Endothelial cell of umbilical vein (primary cell): ENCODE results near the gene LCN2.

Source experiments
- CTCF ChIP-seq, 2 donors: IDR thresholded peaks; 1 replicate in 1 of 2; 2 replicates in 1 of 2; pipeline ENCODE4 v1.5.1; 2011; ENCODE audit warnings: low read length in 2 of 2, mild to moderate bottlenecking in 2 of 2, moderate library complexity in 2 of 2, control low read depth in 1 of 2, inconsistent platforms in 1 of 2, low read depth in 1 of 2; ENCODE audit not compliant: insufficient read depth in 1 of 2; ENCODE audit errors: extremely low read depth in 1 of 2
- EZH2 ChIP-seq: IDR thresholded peaks from 2 replicates; pipeline ENCODE4 v1.6.1; 2012; ENCODE audit warnings: borderline replicate concordance, low read depth, mild to moderate bottlenecking, moderate library complexity, low read length, inconsistent platforms; ENCODE audit not compliant: severe bottlenecking
- FOS ChIP-seq: IDR thresholded peaks from 2 replicates; pipeline ENCODE4 v1.6.1; 2011; ENCODE audit warnings: mild to moderate bottlenecking, low read length, moderate library complexity, borderline replicate concordance; ENCODE audit not compliant: insufficient read depth
- GATA2 ChIP-seq: IDR thresholded peaks from 2 replicates; pipeline ENCODE4 v1.7.0; 2011; ENCODE audit warnings: low read depth, mild to moderate bottlenecking, moderate library complexity, mixed read lengths, low read length; ENCODE audit not compliant: insufficient read length, insufficient read depth
- POLR2A ChIP-seq: IDR thresholded peaks from 2 replicates; pipeline ENCODE4 v1.6.1; 2012; ENCODE audit warnings: low read depth, mild to moderate bottlenecking, control low read depth, low read length
- POLR2AphosphoS5 ChIP-seq: IDR thresholded peaks from 2 replicates; pipeline ENCODE4 v1.6.1; 2012; ENCODE audit warnings: low read depth, mild to moderate bottlenecking, control low read depth, low read length, moderate library complexity; ENCODE audit not compliant: insufficient read depth

GRCh38 chr9:128193469-128194096, 44.3 kb downstream of the LCN2 start:
- TF ChIP-seq CTCF (IDR thresholded peaks at IDR 0.05; ENCODE audit: extremely low read depth in 1 of 2, insufficient read depth in 1 of 2, low read depth in 1 of 2, low read length in 2 of 2) (no peak), FOS (no peak), POLR2A (no peak), GATA2 (no peak), EZH2 (no peak), POLR2AphosphoS5 (no peak)
